NCI-H446 treated with DMSO at 0.1 percent for 48 hours (cell line): ENCODE measurements around the gene SLC48A1.

Experiments used
- DNase-seq: peaks from one replicate; lab custom pipeline; 2025; lab: John Stamatoyannopoulos, UW

The SLC48A1 gene

DNA sequence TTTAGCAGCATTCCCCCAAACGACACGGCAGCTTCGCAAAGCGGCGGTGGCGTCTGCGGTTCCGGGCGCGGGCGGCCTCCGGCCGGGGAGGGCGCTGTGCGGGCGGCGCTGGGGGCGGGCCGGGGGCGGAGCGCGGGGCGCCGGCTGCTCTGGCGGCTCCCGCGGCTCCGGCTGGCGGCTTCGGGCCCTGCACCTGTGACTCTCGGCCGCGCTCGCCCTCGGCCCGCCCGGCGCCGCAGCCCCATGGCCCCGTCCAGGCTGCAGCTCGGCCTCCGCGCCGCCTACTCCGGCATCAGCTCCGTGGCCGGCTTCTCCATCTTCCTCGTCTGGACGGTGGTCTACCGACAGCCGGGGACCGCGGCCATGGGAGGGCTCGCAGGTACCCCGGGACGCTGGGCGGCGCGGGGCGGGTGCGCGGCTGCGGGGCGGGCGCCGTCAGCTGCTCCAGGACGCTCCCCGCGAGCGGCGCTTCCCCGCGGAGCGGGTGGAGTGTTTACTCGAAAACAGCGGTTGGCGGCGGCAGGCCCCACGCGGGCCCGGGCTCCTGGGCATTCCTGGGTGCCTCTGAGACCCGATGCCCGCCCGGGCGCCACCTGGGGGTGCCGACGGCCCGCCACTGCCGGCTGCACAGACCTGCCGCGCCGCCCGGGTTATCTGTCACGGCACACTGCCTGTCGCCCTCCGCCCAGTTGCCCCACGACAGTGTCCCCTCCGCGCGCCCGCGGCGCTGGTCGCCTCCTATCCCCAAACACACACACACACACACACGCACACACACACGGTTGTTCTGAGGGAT, at the start of gene SLC48A1:
TSS of gene SLC48A1 (plus strand) at position 177 of the 796 bp plus-strand sequence. CDS start at position 244, 67 bp downstream.
- peak; percentile 44 for DNase-seq

DNA sequence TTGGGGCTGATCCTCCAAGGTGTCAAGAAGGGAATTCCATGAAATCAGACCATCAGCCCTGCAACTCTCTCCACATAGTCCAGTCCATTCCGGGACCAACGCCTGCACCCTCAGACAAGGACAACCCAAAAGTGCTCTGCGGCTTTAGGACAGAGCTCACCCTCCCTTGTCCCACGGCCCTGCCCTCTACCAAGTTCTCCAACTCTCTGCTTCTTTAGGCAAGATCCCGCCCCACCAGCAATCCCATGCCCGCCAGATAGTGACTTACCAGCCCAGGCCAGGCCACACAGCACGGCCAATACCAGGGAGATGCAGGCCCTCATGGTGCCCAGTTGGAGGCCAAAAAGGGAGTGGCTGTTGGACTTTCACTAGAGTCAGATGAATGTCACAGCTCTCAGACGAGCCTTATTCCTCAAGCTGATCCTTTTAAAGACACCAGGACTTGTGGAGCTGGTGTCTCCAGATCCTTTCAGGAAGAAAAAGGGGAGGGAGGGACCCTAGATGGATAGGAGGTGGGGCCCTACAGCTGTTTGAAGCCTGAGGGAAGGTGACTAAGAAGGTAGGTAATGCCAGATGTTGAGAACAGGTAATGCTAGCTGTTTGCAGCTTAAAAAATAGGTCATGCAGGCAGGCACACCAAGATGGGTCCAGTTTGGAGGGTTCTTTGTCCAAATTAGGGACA, 47.8 kb upstream of the SLC48A1 start, which contains the start of gene ENDOU:
TSS of gene ENDOU (minus strand) at position 400 of the 682 bp plus-strand sequence. CDS start at position 323, 77 bp downstream.
- DNase-seq = no peak

DNA sequence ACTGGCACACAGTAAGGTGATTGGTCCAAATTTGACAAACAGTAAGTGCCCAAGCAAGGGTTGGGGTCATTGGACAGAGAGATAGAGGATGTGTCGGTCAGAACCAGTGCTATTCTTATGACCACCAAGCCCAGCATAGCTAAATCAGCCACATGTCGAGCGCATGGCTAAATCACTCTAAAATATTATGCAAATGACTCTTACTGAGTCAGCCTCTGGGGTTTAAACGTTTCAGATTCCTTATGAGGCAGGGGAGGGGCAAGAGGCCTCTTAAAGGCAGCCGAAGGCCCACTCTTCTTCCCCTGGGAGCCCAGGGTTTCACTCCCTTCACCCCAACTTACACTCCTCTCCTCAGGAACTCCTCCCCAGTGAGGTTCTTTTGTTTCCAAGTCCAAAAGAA, 47.1 kb upstream of the SLC48A1 start:
- DNase-seq = no peak

DNA sequence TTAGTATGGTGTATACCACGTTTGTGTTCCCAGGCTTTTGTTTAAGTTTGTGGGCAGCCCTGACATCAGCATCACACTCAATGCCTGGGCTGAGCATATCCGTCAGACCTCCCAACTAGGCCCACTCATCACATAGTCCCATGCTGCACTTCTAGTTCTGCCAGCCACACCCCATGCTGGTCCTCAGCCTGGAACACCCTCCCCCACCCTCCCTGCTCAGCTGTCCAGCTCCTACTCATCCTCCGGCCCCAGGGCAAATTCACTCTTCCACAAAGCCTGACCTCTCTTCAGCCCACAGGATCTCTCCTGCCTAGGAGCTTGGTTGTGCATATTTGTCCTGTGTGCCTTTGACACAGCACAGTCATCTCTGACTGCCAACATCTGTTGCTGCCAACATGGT, 43.8 kb upstream of the SLC48A1 start:
- DNase-seq = no peak

DNA sequence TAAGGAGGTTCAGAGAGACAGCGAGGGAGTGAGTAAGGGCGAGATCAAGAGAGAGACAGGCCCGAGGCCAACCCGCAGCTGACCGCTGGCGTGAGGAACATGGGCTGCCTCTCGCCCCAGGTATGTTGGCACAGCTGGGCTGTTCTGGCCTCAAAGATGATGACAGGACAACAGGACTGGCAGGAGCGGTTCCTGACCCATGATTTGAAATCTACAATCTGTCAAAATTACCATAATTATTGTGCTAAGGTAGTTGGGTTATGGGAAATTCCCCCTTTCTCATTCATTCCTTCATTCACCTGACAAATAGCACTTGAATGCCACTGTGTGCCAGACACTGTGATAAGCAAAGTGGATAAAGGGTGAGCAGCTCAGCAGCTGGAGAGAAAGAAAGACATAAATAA, 42.7 kb upstream of the SLC48A1 start:
- no peak for DNase-seq

DNA sequence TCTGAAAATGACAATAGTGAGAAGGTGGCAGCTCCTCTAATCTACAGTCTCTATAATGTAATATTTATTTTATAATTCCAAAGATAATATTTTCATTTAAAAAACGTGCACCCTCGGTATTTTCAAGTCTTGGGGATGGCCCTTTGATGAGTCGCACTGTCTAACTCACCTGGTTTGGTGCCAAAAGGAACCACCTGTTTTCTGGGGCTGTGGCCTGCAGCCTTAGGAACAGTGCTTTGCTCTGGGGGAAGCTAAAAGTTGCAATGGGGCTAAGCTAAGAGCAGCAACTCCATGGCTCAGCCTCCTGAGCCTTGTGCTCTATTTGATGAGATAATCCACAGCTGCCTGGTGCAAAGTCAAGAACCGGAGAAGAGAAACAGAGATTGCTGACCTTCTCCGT, 41.3 kb upstream of the SLC48A1 start:
- no peak for DNase-seq

DNA sequence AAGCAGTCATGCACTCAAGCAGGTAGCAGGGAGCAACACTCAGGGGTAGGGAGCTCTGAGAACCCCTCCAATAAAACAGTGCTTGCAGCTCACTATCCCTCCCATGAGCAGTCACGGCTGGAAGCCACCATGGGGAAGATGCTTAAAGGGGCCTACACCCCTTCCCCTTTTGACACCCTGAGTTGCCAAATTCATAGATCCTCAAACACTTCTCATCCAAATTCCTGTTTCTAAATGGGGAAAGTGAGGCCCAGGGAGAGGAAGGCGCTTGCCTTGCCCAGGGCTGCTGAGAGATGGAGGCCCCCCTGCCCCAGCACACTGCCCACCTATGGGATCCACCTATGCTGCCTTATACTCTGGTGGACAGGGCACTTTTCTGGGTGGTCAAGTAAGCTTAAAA, 40.5 kb upstream of the SLC48A1 start:
- DNase-seq = no peak

DNA sequence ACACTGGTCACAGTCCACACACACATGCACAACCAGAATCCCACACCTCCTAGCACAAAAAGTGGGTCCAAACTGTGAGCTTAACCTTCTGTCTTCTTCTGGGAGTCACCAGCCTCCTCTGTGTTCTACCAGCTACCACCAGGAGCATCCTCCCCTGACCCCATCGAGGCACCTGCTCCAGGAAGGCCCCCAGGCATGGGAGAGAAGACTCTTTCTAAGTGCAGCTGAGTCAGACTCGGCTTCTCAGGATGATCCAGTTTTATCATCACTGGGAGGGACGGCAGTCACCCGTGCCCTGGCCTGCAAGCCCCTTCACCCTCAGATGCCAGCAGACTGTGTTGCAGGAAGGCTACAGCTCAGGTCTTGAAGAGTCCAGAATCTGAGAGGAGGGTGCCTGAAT, 39.9 kb upstream of the SLC48A1 start:
- DNase-seq = no peak

DNA sequence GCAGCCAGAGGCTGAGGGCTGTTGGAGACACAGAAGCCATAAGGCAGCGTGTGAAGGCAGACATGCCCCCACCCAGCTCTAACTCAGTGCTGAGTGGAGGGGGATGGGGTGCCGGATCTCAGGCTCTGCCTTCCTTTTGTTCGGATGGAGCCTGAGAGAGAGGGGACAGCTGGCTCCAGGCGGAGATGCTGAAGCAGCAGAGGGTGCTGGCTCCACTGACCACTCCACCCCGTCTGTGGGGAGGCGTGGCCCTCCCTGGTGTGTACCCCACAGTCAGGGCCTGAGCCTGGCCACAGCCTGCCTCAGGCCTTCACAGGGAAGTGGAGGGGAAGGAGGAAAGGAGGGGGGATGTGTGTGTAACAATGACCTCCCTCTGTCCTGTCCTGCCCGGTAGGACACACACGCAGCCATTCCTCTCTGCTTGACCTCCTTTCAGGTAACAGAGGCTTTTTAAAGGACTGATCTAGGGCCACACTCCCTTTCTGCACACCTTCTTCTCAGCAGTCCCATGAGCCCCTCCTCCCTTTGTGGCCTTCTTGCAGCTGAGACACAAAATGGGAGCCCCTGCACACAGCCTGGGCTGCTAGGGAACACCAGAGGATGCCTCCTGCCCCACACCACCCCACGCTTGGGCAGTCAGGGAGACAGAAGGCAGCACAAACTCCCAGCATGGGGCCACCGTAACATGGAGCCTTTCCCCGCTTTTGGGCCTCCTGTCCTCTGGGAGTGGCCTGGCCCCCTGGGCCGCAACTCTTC, 38.1 kb upstream of the SLC48A1 start:
- no peak for DNase-seq

DNA sequence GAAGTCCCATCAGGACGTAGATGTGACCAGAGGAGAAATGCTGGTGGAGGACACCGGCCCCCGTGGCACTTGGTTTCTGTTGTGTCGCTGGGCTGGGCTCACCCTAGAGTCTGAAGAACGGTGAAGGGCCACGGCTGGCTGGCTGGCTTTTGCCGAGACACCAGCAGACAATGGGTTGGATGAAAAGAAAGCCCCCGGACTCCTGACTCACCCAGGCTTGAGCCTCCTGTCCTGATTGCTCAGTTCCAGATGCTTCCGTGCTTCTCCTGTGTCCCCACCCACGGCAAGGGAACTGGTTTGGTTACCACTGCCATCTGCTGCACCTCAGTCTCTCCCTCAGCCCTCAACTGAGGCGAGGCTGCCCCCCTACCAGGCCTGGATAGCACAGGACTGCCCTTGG, 37.4 kb upstream of the SLC48A1 start:
- DNase-seq = no peak

DNA sequence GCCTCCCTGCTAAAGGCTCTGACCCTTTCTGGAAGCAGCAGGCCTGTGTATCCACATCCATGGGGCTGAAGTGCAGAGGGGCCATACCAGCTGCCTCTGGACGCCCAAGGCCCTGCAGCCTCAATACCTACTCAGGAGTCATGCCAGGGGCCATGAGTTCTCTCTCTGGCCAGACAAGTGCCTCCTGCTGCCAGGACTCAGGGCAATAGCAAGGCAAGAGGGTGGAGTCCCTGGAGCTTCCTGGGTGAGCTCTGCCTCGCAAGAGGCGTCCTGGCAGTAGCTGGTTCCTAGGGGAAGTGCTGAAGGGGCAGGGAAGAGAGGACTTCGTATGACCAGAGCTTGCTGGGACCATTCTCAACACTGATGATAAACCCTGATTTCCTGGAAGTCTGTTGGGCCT, 36.8 kb upstream of the SLC48A1 start:
- DNase-seq = no peak

DNA sequence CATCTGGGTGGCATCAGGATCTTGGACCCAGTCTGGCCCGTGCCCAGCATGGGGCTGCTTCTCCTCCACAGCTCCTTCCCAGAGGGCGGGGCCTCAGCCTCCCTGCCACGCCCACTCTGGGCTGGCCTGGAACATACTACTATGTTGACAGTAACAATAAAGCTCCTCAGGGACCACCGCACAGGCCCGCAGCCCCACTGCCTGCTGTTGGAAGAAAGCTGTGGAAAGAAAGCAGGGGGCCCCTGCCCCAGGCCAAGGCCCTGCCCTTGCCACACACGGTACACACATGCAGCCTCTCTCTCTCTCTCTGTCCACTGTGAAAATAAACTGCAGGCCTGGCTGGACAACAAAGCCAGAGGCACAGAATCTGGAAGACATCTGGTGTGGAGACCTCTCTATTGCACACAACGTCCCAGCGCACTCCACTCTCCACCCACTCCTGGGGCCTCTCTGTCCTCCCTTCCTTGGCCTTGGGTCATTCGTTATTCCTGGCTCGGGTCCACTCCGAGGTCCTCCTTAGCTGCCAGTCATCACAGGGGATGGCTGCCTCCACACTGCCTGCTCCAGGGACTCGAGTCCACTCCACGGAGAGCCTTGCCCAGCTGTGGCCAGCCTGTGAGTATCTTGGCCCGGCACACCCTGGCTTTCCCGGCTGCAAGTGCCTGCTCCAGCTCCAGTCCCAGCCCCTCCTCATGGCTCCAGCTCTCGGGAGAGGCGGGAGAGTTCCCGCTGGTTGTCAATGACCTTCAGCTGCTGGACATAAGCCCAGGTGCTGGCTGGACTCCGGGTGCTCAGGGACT, 36.0 kb upstream of the SLC48A1 start:
- no peak for DNase-seq

DNA sequence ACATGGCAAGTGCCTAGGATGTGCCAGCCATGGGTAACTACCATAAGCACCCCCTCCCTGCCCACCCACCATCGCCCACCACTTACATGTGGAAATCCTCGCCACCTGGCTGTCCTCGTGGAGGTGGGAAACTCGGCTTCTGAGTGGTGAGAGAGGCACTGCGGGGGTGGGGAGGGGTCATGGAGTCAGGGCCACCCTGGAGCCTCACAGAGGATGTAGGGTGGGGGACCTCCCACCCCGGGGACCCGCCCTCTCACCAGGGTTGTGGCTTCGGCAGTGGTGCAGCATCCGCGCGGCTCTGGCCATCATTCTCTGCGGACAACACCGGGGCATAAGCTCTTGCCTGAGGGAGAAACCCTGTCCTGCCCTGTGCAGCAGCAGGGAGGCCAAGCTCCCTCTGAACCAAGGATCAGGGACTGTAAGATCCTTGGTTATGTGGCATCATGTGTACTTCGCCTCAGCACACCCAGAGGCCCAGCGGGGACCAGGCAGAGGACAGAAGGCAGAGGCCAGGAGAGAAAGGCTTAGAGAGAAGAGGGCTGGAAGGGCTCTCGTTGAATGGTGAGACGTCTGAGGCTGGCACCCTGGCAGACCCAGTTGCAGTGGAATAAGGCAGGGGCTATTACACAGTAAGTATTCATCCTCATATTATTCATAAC, 35.0 kb upstream of the SLC48A1 start:
- no peak for DNase-seq

DNA sequence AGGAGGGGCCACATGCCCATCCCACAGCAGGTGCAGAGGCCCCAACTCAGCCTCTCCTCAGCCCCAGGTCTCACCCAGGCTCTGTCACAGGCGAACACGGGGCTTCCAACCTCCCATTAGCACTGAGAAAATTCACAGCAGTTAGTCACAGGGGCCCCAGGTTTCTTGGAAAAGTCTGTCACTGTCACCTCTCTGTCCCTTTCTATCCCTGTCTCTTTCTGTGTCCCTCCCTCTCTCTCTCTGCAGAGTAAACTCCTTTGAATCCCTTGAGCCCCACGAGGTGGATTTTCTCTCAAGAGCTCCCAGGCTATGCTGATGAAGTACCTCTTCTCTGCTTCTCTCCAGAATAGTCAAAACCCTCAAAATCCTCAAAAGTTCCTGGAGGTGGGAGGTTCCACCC, 33.7 kb upstream of the SLC48A1 start:
- no peak for DNase-seq

DNA sequence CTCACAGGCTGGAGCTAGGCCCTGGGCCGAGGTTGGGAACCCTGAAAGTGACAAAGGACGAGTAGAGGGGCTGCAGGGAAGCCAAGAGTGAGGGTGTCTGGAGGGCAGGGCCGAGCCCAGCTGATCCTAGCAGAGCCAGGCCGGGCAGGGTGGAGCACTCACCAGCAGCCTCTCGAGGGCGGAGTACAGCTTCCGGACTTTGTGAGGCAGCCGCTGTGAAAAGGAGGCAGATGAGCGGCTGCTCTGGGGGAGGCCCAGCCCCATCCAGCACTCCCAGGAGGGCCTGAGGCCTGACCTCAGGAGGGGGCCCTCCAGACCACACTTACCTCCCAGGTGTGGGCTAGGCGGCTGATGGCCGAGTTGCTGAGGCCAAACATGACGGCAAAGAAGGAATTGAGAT, 33.1 kb upstream of the SLC48A1 start:
- DNase-seq = no peak

DNA sequence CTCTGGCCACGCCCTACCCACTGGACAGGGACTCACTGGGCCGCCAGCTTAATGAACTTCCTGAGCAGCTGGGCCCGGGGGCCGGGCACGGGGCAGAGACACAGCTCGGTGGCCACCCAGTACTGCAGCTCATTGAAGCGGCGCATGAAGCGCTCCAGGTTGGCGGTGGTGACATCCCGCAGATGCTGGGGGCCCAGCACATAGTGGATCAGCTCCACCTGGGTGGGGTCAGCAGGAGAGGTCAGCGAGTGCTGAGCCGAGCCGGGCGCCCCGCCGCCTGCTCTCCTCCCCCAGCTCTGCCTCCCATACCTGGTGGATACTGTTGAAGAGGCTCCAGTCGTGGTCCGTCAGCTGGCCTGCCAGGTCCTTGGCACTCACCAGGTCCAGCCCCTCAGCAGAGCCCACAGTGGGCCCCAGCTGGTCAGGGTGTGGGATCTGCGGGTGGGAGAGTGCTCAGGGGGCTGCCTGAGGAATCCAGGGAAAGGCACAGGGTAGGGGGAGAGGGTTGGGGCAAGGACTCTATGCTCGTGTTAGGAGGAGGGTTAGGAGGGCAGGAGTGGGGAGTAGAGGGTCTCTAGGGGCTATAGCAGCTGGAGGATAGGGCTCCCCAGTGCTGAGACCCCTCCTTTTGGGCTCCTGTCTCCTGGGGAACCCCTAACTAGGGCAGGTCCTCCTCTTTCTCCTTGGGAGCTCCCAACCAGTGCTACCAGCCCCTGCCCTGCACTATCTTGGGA, 32.3 kb upstream of the SLC48A1 start:
- DNase-seq = no peak

DNA sequence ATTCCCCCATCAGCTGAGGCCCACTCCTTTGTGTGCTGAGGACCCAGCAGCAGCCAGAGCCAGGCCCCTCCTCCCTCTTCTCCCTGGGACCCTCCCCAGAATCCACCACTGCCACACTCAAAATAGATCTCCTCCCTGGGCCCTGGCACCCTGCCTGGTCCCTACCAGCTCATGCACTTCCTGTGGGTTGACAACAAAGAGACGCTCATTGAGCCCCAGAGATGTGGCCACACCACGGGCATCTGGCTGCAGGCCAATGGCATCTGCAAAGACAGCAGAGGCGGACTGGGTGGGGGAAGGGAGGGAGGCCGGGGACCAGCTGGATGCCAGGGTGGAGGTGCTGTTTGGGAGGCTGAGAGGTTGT, 31.7 kb upstream of the SLC48A1 start:
- no peak for DNase-seq

DNA sequence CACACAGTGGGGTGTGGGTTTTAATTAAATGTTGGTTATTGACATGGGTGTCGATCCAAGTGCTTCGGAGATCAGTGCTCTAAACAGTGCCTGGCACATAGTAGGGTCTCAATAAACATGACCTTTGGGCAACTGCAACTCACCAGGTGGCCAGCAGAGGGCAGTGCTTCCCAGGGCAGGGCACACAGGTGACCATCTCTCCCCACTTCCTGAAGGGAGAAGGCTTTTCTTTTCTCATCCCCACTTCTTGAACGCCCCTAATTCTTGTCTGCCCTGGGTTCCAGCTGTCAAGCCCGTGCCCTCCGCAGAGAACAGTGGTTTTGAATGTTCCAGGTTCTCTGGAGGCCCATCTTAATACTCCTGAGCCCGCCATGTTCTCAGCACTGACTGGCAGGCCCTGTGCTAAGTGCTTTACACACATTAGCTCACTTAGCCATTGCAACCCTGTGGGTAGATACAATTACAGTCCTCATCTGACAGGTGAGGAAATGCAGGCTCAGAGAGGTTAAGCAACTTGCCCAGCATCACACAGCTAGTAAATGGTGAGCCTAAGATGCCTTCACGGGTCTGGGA, 30.7 kb upstream of the SLC48A1 start:
- no peak for DNase-seq

DNA sequence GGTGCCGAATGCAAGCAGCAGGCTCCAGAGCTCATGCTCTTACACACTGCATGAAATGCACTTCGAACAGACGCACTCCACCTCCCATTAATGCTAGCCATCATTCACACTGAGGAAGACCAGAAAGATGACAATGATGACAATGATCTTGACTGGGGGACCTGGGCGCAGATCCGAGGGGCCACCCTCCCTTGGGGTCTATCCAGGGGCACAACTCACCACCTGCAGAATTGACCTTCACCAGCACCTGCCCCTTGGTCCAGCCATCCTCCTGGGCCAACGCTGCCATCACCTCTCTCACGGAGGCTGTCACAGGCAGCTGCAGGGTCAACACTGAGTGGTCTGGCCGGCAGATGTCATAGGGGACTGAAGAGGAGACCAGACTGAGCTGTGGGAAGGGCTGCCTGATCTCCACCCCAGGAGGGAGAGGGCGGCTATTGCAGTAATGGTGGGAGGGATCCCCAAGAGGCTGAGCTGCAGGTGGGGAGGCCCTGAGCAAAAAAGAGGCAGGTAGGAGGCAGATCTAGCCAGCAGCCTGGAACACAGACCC, 29.7 kb upstream of the SLC48A1 start:
- no peak for DNase-seq

DNA sequence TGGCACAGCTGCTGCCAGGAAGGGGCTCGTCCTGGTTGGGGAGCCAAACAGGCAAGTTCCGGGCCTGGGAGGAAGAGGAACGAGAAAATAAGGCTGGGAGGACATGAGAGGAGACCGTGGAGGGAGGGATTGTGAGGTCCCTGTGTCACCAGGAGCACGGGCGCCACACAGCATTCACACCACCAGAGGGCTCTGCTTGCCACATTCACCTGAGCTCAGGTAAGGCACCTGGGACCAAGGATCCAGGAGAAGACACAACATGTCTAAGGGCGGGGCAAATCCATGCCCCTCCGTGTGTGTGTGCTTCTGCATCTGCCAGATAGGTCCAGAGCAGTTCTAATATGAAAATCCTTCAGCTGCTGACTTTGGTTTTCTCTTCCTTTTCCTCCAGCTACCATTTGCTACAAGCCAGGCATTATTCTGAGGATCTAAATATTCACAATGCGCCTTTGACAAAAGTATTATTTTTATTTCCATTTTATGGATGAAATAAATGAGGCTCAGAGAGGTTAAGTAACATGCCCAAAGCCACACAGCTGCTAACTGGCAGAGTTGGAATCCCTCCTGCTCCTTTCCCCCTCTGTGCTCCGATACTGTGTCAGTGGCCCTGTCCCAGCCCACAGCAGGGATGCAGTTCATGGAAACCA, 28.9 kb upstream of the SLC48A1 start:
- DNase-seq = no peak
